ENCODE results near the gene RASAL3. TPM values are rescaled to one million over a fixed set of nuclear protein-coding genes. Genes with fewer than 3 reads are reported as not detected.

The RASAL3 gene
- polyA plus RNA-seq, 2 of the 4 experiments (the other 2 are of a cell fraction): not detected

DNA sequence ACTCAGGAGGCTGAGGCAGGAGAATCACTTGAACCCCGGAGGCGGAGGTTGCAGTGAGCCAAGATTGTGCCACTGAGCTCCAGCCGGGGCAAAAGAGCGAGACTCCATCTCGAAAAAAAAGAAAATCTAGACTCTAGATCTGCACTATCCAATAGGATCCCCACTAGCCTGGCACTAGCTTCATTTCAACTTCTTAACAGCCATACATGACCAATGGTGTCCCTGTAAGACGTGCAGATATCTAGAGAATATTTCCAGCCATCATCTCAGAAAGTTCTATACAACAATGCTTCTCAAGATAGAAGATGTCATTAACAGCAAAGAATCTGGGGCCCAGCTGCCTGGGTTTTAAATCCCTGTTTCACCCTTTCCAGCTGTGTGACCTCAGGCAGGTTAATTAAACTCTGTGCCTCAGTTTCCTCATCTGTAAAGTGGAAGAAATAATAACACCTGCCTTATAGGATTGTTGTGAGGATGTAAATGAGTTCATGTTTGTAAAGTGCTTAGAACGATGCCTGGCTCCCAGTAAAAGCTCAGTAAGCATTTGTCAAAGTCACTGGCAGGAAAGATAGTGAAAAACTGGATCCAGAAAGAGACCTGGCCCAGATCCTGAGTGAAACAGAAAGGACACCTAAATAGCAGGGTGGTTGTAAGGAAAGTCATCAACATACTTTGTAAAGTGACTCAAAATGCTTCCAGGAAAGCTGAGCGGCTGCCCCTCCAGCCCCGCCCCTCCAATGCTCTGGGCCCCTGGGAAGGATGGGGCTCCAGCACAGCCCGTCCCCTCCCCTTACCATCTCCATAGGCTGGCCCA is 28.1 kb downstream of the RASAL3 start:
- DNase-seq (ENCODE audit: low read depth in 1 of 2, low spot score in 1 of 2) (no peak), FAIRE-seq (no peak), ATAC-seq (no peak)
- Histone ChIP-seq H3K9me3 (no peaks in the 10 kb centered on the region), H3K4me3 (no peak overlapping the region), H3K4me1 (peaks cover 8% of the 10 kb centered on the region; the same call in 1 of the 3 replicates), H3K4me2 (no peak overlapping the region), H3K27ac (no peak overlapping the region)
- 83% methylated on average over 9 of the region's 10 CpGs for WGBS (ENCODE audit: missing lambda C conversion rate)
- TF ChIP-seq CHD2 (IDR thresholded peaks at IDR 0.05; ENCODE audit: low read length, partially characterized antibody) (no peak), ZC3H11A (IDR thresholded peaks at IDR 0.05) (no peak), HDAC2 (IDR thresholded peaks at IDR 0.05) (no peak), BHLHE40 (IDR thresholded peaks at IDR 0.05; ENCODE audit: low read depth, low read length) (no peak), HOXA7 (CRISPR knock-in tag; IDR thresholded peaks at IDR 0.05) (no peak), TFCP2L1 (CRISPR knock-in tag; IDR thresholded peaks at IDR 0.05) (no peak), ESRRA (IDR thresholded peaks at IDR 0.05; ENCODE audit: borderline replicate concordance, low read length) (no peak), EHMT2 (IDR thresholded peaks at IDR 0.05; ENCODE audit: low read depth) (no peak), SMC3 (IDR thresholded peaks at IDR 0.05) (no peak)
- TF ChIP-seq, protein P1, sequence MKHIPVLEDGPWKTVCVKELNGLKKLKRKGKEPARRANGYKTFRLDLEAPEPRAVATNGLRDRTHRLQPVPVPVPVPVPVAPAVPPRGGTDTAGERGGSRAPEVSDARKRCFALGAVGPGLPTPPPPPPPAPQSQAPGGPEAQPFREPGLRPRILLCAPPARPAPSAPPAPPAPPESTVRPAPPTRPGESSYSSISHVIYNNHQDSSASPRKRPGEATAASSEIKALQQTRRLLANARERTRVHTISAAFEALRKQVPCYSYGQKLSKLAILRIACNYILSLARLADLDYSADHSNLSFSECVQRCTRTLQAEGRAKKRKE (CRISPR knock-in tag; IDR thresholded peaks at IDR 0.05; ENCODE audit: low read depth): no peak
- TF ChIP-seq, protein P2, sequence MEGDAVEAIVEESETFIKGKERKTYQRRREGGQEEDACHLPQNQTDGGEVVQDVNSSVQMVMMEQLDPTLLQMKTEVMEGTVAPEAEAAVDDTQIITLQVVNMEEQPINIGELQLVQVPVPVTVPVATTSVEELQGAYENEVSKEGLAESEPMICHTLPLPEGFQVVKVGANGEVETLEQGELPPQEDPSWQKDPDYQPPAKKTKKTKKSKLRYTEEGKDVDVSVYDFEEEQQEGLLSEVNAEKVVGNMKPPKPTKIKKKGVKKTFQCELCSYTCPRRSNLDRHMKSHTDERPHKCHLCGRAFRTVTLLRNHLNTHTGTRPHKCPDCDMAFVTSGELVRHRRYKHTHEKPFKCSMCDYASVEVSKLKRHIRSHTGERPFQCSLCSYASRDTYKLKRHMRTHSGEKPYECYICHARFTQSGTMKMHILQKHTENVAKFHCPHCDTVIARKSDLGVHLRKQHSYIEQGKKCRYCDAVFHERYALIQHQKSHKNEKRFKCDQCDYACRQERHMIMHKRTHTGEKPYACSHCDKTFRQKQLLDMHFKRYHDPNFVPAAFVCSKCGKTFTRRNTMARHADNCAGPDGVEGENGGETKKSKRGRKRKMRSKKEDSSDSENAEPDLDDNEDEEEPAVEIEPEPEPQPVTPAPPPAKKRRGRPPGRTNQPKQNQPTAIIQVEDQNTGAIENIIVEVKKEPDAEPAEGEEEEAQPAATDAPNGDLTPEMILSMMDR (IDR thresholded peaks at IDR 0.05): no peak
- CTCF ChIA-PET: interaction anchor here (1.9 to 2.3 kb wide), 2 partner anchors 15 to 121 kb away, joined by 6 to 7 read pairs; no protein-coding TSS in a partner anchor
- POLR2A ChIA-PET: interaction anchor here (1.4 kb wide), 1 partner anchor 18 kb away, joined by 6 read pairs; the partner anchor contains the start of gene AKAP8L

DNA sequence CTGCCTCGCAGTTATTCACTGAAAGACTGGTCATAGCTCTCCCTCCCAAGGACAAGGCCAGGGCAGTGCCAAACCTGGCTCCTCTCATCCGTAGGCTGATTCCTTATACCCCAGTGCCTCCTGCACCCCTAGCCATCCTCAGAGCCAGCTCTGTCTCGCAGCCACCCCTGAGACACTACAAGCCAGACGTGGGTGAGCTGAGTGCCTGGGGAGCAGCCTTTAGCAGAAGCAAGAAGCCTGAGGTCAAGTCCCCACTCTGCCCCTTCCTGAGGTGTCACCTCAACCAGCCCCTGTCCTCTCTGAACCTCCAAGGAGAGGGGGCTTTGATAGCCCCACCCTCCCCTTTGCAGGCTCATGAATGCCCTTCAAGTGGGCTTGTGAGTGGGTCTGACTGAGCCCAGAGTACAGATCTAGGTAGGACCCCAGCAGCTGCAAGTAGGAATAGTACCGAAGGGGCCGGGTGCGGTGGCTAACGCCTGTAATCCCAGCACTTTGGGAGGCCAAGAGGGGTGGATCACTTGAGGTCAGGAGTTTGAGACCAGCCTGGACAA is 30.8 kb downstream of the RASAL3 start:
- ChIA-PET CTCF (interaction anchor here (1.2 to 1.5 kb wide), 2 partner anchors 23 to 342 kb away, joined by 4 read pairs; no protein-coding TSS in a partner anchor), POLR2A (interaction anchor here (1.2 to 1.6 kb wide), 3 partner anchors 13 to 55 kb away, joined by 3 to 8 read pairs (median 3); partner anchors contain the start of gene AKAP8L)
- 89% methylated on average over 4 of the region's 8 CpGs for WGBS (ENCODE audit: missing lambda C conversion rate)
- no peak for FAIRE-seq
- Histone ChIP-seq H3K27ac (peak overlapping the region in 1 of 2 experiments; percentile 99; a peak in 3 of 6 replicates), H3K4me2 (peak overlapping the region; percentile 82), H3K9me3 (no peaks in the 10 kb centered on the region), H3K4me3 (peak overlapping the region; percentile 71), H3K4me1 (peaks cover 14% of the 10 kb centered on the region; the same call in 1 of the 3 replicates)
- no peak for TF ChIP-seq ZC3H11A (IDR thresholded peaks at IDR 0.05)
- no peak for TF ChIP-seq RAD21 (conservative IDR thresholded peaks at IDR 0.05 in 1 of 2, IDR thresholded peaks at IDR 0.05 in 1 of 2)
- TF ChIP-seq POLR2A (IDR thresholded peaks at IDR 0.05; ENCODE audit: low read length): no peak
- TF ChIP-seq MAFK (IDR thresholded peaks at IDR 0.05; ENCODE audit: partially characterized antibody): no peak
- no peak for TF ChIP-seq RARB (CRISPR knock-in tag; IDR thresholded peaks at IDR 0.05)
- no peak for TF ChIP-seq CHD2 (IDR thresholded peaks at IDR 0.05; ENCODE audit: low read length, partially characterized antibody)
- TF ChIP-seq, protein P3, sequence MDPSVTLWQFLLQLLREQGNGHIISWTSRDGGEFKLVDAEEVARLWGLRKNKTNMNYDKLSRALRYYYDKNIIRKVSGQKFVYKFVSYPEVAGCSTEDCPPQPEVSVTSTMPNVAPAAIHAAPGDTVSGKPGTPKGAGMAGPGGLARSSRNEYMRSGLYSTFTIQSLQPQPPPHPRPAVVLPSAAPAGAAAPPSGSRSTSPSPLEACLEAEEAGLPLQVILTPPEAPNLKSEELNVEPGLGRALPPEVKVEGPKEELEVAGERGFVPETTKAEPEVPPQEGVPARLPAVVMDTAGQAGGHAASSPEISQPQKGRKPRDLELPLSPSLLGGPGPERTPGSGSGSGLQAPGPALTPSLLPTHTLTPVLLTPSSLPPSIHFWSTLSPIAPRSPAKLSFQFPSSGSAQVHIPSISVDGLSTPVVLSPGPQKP (IDR thresholded peaks at IDR 0.05; ENCODE audit: low read depth, low read length): no peak
- no peak; a peak in 1 of 6 replicates for ATAC-seq
- DNase-seq (ENCODE audit: low read depth in 1 of 2, low spot score in 1 of 2): no peak
